GM12801 (cell line): ENCODE measurements around the gene CAPN13.

Source experiments
- TF ChIP-seq, protein P1 (sequence below): IDR thresholded peaks from one replicate; pipeline ENCODE4 v1.5.1; 2011; ENCODE audit warnings: control low read depth; ENCODE audit not compliant: insufficient read length; ENCODE audit errors: extremely low read depth

The CAPN13 gene

DNA sequence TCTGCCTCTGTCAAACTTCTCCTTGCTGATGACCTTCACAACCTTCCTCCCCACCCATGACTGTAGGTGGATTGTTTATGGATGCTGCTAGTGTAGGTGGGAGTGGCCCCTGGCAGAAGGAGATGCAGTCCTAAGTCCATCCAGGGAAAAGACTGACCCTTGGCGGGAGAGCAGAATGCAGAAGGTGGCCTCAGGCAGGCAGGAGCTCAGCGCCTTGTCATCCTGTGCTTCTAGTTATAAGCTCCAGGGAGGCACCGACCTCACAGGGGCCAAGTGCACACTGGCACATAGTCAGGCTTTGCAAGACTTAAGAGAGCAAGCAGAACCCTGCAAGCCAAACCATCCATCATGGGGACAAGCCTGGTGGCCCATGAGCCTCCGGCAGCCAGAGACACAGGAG, 74.4 kb downstream of the CAPN13 start:
- TF ChIP-seq, protein P1, sequence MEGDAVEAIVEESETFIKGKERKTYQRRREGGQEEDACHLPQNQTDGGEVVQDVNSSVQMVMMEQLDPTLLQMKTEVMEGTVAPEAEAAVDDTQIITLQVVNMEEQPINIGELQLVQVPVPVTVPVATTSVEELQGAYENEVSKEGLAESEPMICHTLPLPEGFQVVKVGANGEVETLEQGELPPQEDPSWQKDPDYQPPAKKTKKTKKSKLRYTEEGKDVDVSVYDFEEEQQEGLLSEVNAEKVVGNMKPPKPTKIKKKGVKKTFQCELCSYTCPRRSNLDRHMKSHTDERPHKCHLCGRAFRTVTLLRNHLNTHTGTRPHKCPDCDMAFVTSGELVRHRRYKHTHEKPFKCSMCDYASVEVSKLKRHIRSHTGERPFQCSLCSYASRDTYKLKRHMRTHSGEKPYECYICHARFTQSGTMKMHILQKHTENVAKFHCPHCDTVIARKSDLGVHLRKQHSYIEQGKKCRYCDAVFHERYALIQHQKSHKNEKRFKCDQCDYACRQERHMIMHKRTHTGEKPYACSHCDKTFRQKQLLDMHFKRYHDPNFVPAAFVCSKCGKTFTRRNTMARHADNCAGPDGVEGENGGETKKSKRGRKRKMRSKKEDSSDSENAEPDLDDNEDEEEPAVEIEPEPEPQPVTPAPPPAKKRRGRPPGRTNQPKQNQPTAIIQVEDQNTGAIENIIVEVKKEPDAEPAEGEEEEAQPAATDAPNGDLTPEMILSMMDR: no peak

DNA sequence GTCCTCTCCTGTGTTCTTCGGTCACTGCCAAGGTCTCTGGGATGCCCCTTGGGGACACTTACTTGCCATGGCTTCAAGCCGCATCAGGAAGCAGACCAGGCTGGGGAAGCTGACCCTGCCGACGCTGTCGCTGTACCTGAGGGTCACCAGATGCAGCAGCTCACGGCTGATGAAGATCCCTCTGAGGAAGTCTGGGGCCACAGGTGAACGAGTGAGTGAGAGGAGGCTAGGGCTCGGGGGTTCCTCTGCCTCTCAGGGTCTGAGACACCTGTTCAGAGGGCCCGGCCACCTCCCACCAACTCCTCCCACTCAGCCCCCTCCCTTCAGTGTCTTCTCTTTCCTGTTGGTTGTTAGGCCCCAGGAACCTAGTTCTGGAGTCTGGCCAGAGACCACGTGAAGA, 74.9 kb downstream of the CAPN13 start:
- TF ChIP-seq, protein P1: no peak

DNA sequence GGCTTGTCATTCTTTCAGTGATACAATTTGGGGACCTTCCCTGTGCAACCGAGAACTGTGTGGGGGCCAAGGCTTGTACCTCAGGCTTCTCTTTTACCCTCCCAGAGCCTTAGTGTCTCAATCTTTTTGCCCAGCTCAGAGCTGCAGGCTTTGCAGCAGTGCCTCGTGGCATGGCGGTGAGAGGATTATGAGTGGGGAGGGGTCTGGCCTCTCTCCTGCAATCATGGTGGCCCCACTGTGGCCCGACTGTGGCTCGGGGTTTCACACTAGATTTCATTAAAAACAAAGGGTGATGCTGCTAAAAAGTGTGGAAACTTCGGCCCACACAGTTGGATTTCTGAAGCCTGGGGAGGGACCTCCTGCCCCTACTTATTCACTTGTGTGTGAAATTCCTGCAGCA, 75.5 kb downstream of the CAPN13 start:
- TF ChIP-seq, protein P1: no peak

DNA sequence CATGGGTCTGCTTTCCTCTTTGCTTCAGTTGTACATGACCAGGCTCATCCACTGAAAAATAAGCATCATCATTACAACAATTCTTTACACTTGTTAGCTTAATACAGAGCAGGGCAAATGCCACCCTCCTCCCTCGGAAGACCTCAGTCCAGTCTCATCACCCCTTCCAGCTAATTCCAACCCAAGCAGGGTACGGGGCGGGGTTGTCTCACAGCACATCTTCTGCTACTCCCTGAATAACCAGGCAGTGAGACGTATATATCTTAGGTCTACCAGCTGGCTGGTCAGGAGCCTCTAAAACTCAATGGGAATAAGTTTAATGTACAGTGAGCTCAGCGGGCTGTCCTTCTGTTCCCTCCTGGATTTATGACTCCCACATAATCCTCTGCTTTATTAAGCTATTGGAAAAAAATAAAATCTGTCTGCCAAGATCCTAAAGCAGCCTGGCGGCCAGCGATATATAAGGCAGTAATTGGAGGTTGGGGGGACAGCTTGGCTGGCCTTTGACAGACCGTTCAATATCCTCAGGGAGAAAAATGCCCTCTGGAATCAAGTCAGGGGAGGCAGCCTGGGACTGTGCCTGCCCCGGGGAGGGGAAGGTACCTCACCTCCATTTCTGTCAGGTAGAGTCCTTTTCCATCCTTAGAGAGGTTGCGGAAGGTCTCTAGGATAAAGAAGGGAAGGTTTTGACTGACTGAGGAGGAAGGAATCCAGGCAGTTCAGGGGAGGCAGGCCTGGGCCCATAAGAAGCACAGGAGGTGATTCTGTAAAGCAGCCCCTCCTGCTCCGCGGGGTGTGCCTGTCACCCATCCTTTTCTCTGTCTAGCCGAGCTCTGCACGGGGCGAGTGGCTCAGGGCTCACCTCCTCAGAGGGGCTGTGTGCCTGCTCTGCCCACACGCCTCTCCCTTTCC, 76.3 kb downstream of the CAPN13 start:
- TF ChIP-seq, protein P1: no peak

DNA sequence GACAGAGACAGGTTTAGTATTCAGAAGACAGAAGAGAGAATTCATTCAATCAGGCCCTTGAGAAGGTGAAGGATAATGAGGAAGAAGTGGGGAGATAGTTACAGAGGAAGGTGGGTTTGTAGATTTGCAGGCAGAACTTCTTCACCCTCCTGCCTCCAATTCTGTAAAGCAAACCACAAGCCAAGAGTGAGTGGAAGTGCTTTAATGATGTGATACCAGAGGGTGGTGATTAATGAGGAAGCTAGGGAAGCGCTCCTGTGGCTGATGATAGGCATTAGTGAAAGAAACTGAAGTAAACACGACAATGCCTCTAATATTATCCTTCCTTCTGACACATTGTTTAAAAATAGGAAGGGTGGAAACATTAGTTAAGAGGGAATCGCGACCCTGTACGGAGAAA, 78.2 kb downstream of the CAPN13 start:
- TF ChIP-seq, protein P1: no peak

DNA sequence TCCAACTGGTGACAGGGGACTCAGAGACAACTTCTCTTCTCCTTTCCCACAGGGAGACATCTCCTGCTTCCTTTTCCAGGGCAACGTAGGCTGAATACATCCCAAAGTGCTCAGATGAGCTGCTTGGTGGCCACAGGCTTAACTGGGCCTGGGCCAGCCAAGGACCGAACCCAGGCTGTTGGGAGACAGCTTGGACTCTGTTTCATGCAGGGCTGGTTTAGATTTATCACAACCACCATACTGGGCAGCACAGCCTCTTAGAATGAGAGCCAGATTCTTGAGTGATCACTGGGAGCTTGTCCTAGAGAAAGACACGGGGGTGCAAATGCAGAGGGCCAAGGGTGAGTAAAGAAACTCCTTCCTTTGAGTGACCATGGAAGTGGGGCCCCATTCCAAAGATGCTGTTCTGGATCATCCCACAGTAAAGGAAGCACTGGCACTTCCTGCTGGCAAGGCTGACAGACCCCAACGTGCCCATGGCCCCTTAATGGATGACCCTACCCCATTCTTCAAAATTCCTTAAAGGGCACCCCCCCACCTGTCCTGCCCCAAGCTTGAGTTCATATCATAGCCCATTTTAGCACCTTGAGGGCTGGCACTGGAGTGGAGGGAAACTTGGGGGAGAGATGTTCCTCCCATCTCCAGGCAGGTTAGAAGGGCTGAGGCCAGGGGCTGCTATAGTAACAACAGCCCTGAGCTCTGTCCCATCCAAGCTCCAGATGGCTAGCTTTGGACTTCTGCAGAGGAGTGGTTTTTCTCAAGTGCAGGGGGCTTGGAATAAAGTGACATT, 84.1 kb downstream of the CAPN13 start:
- TF ChIP-seq, protein P1: no peak
